Islet precursor cell (in vitro differentiated cells): ENCODE data around the gene ADRA2C.
A peak's percentile ranks its signal among the peaks of the same experiment; 100 is the strongest.

Experiments used
- DNase-seq: peaks from one replicate; pipeline ENCODE4 v3.0.0-alpha.2; 2018

The ADRA2C gene

GRCh38 chr4:3762753-3763549 is 3.2 kb upstream of the ADRA2C start:
- DNase-seq, result no peak

GRCh38 chr4:3765271-3766035 is 732 bp upstream of the ADRA2C start:
- peak; percentile 87 for DNase-seq

- DNase-seq, result peak; percentile 79
These were observed 792 bp downstream of the ADRA2C start for GRCh38 chr4:3766785-3767569.

GRCh38 chr4:3767570-3768288 is 1.5 kb downstream of the ADRA2C start:
- peak; percentile 77 for DNase-seq

GRCh38 chr4:3768842-3769641 is 2.9 kb downstream of the ADRA2C start:
- DNase-seq, result peak; percentile 72

- DNase-seq, result no peak
These were observed 3.5 kb downstream of the ADRA2C start for GRCh38 chr4:3769642-3770184.

GRCh38 chr4:3770323-3771163 is 4.4 kb downstream of the ADRA2C start:
- no peak for DNase-seq

- DNase-seq, result no peak
These were observed 5.1 kb downstream of the ADRA2C start for GRCh38 chr4:3771164-3771809.

GRCh38 chr4:3771939-3772495 is 5.8 kb downstream of the ADRA2C start:
- DNase-seq, result no peak

GRCh38 chr4:3772632-3773031 is 6.4 kb downstream of the ADRA2C start:
- no peak for DNase-seq

- no peak for DNase-seq
These were observed 7.4 kb downstream of the ADRA2C start for GRCh38 chr4:3773552-3774001.

GRCh38 chr4:3774253-3774883 is 8.2 kb downstream of the ADRA2C start:
- DNase-seq, result no peak

GRCh38 chr4:3775005-3775404 is 8.8 kb downstream of the ADRA2C start:
- DNase-seq, result no peak

- no peak for DNase-seq
These were observed 9.4 kb downstream of the ADRA2C start for GRCh38 chr4:3775576-3775975.

GRCh38 chr4:3776166-3777032 is 10.2 kb downstream of the ADRA2C start:
- no peak for DNase-seq

- no peak for DNase-seq
These were observed 10.8 kb downstream of the ADRA2C start for GRCh38 chr4:3777033-3777390.

- DNase-seq, result no peak
These were observed 11.5 kb downstream of the ADRA2C start for GRCh38 chr4:3777669-3778068.

- DNase-seq, result no peak
These were observed 13.3 kb downstream of the ADRA2C start for GRCh38 chr4:3779509-3779908.
